Activated CD8-positive, alpha-beta memory T cell treated with anti-CD3 and anti-CD28 coated beads, Interleukin-2, amount 50 U/mL, for 24 hours (primary cell): ENCODE data around the gene PROC.
"Not testable (repeated sequence)": the region's sequence is repeated elsewhere in the genome, so short reads cannot be mapped to it uniquely, and the experiment has no call there.

Source experiments
- DNase-seq: peaks from one replicate; pipeline ENCODE4 v3.0.0-alpha.2; 2020; ENCODE audit errors: extremely low read depth

PROC gene

GRCh38 chr2:127427376-127428056 lies 9.3 kb downstream of the PROC start:
- DNase-seq, result no peak

- DNase-seq, result no peak
These were observed 10.0 kb downstream of the PROC start for GRCh38 chr2:127428057-127428814.

GRCh38 chr2:127428815-127429109 lies 10.5 kb downstream of the PROC start:
- no peak for DNase-seq

GRCh38 chr2:127429291-127429690 lies 11.1 kb downstream of the PROC start:
- DNase-seq, result no peak

GRCh38 chr2:127429844-127430425 lies 11.7 kb downstream of the PROC start:
- no peak for DNase-seq

GRCh38 chr2:127431408-127432023 lies 13.3 kb downstream of the PROC start:
- DNase-seq, result no peak

GRCh38 chr2:127434515-127434914 lies 16.3 kb downstream of the PROC start:
- no peak for DNase-seq

- no peak for DNase-seq
These were observed 18.8 kb downstream of the PROC start for GRCh38 chr2:127437056-127437455.

GRCh38 chr2:127437781-127438726 lies 19.8 kb downstream of the PROC start:
- no peak for DNase-seq

GRCh38 chr2:127439343-127439742 lies 21.1 kb downstream of the PROC start:
- DNase-seq, result no peak

GRCh38 chr2:127448526-127448925 lies 30.3 kb downstream of the PROC start:
- no peak for DNase-seq

- no peak for DNase-seq
These were observed 31.2 kb downstream of the PROC start for GRCh38 chr2:127449414-127449813.

GRCh38 chr2:127449898-127450297 lies 31.7 kb downstream of the PROC start:
- DNase-seq, result no peak

GRCh38 chr2:127451981-127452380 lies 33.8 kb downstream of the PROC start:
- DNase-seq, result no peak

- DNase-seq, result not testable (repeated sequence)
These were observed 34.2 kb downstream of the PROC start for GRCh38 chr2:127452423-127452822.

- no peak for DNase-seq
These were observed 34.8 kb downstream of the PROC start for GRCh38 chr2:127453013-127453391.

GRCh38 chr2:127453392-127454171 lies 35.4 kb downstream of the PROC start:
- no peak for DNase-seq

- no peak for DNase-seq
These were observed 36.7 kb downstream of the PROC start for GRCh38 chr2:127454595-127455565.

- DNase-seq, result no peak
These were observed 37.6 kb downstream of the PROC start for GRCh38 chr2:127455566-127456493.
